ENCODE data around the gene PLEKHM2.

PLEKHM2 gene

GRCh38 chr1:15727424-15727823 lies 43.3 kb downstream of the PLEKHM2 start:
- no peak for ATAC-seq
- TF ChIP-seq OSR1 (CRISPR knock-in tag; IDR thresholded peaks at IDR 0.05) (no peak), ZFP30 (CRISPR knock-in tag; IDR thresholded peaks at IDR 0.05) (no peak), POU6F1 (CRISPR knock-in tag; IDR thresholded peaks at IDR 0.05; ENCODE audit: borderline replicate concordance, low read depth) (no peak), ZNF8 (CRISPR knock-in tag; IDR thresholded peaks at IDR 0.05) (no peak), GLIS3 (CRISPR knock-in tag; IDR thresholded peaks at IDR 0.05) (no peak), ESRRG (CRISPR knock-in tag; IDR thresholded peaks at IDR 0.05) (no peak), ZFP3 (CRISPR knock-in tag; IDR thresholded peaks at IDR 0.05) (no peak), CSDC2 (CRISPR knock-in tag; IDR thresholded peaks at IDR 0.05) (no peak), BACH2 (CRISPR knock-in tag; IDR thresholded peaks at IDR 0.05; ENCODE audit: borderline replicate concordance) (no peak), PPARA (CRISPR knock-in tag; IDR thresholded peaks at IDR 0.05; ENCODE audit: borderline replicate concordance) (no peak), ARNTL (CRISPR knock-in tag; IDR thresholded peaks at IDR 0.05; ENCODE audit: borderline replicate concordance, low read depth) (no peak), ISL1 (CRISPR knock-in tag; IDR thresholded peaks at IDR 0.05) (no peak), ZC3H10 (CRISPR knock-in tag; IDR thresholded peaks at IDR 0.05) (no peak), TSHZ2 (CRISPR knock-in tag; IDR thresholded peaks at IDR 0.05) (no peak), ZNF565 (CRISPR knock-in tag; conservative IDR thresholded peaks at IDR 0.05; ENCODE audit: low read depth) (no peak), ZNF70 (CRISPR knock-in tag; IDR thresholded peaks at IDR 0.05) (no peak)
- TF ChIP-seq, protein P1, sequence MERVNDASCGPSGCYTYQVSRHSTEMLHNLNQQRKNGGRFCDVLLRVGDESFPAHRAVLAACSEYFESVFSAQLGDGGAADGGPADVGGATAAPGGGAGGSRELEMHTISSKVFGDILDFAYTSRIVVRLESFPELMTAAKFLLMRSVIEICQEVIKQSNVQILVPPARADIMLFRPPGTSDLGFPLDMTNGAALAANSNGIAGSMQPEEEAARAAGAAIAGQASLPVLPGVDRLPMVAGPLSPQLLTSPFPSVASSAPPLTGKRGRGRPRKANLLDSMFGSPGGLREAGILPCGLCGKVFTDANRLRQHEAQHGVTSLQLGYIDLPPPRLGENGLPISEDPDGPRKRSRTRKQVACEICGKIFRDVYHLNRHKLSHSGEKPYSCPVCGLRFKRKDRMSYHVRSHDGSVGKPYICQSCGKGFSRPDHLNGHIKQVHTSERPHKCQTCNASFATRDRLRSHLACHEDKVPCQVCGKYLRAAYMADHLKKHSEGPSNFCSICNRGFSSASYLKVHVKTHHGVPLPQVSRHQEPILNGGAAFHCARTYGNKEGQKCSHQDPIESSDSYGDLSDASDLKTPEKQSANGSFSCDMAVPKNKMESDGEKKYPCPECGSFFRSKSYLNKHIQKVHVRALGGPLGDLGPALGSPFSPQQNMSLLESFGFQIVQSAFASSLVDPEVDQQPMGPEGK (CRISPR knock-in tag; IDR thresholded peaks at IDR 0.05; ENCODE audit: borderline replicate concordance), result no peak
- TF ChIP-seq, protein P2, sequence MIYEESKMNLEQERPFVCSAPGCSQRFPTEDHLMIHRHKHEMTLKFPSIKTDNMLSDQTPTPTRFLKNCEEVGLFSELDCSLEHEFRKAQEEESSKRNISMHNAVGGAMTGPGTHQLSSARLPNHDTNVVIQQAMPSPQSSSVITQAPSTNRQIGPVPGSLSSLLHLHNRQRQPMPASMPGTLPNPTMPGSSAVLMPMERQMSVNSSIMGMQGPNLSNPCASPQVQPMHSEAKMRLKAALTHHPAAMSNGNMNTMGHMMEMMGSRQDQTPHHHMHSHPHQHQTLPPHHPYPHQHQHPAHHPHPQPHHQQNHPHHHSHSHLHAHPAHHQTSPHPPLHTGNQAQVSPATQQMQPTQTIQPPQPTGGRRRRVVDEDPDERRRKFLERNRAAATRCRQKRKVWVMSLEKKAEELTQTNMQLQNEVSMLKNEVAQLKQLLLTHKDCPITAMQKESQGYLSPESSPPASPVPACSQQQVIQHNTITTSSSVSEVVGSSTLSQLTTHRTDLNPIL (CRISPR knock-in tag; IDR thresholded peaks at IDR 0.05; ENCODE audit: low read depth), result no peak
- TF ChIP-seq, protein P3, sequence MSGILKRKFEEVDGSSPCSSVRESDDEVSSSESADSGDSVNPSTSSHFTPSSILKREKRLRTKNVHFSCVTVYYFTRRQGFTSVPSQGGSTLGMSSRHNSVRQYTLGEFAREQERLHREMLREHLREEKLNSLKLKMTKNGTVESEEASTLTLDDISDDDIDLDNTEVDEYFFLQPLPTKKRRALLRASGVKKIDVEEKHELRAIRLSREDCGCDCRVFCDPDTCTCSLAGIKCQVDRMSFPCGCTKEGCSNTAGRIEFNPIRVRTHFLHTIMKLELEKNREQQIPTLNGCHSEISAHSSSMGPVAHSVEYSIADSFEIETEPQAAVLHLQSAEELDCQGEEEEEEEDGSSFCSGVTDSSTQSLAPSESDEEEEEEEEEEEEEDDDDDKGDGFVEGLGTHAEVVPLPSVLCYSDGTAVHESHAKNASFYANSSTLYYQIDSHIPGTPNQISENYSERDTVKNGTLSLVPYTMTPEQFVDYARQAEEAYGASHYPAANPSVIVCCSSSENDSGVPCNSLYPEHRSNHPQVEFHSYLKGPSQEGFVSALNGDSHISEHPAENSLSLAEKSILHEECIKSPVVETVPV (CRISPR knock-in tag; IDR thresholded peaks at IDR 0.05), result no peak

- TF ChIP-seq TOX (CRISPR knock-in tag; IDR thresholded peaks at IDR 0.05; ENCODE audit: borderline replicate concordance) (no peak), POU6F1 (CRISPR knock-in tag; IDR thresholded peaks at IDR 0.05; ENCODE audit: borderline replicate concordance, low read depth) (no peak), ARNTL (CRISPR knock-in tag; IDR thresholded peaks at IDR 0.05; ENCODE audit: borderline replicate concordance, low read depth) (no peak), BACH2 (CRISPR knock-in tag; IDR thresholded peaks at IDR 0.05; ENCODE audit: borderline replicate concordance) (no peak), OSR1 (CRISPR knock-in tag; IDR thresholded peaks at IDR 0.05) (no peak), TCF4 (CRISPR knock-in tag; IDR thresholded peaks at IDR 0.05; ENCODE audit: borderline replicate concordance) (no peak), ZNF70 (CRISPR knock-in tag; IDR thresholded peaks at IDR 0.05) (no peak), PPARA (CRISPR knock-in tag; IDR thresholded peaks at IDR 0.05; ENCODE audit: borderline replicate concordance) (no peak), ZNF565 (CRISPR knock-in tag; conservative IDR thresholded peaks at IDR 0.05; ENCODE audit: low read depth) (no peak)
- TF ChIP-seq, protein P1 (CRISPR knock-in tag; IDR thresholded peaks at IDR 0.05; ENCODE audit: borderline replicate concordance), result no peak
- ATAC-seq, result no peak
Measured at GRCh38 chr1:15727866-15728534, 43.9 kb downstream of the PLEKHM2 start.
